ENCODE measurements around the gene PARN.

PARN gene

GRCh38 chr16:14627078-14627477 lies 3.0 kb downstream of the PARN start:
- no peak overlapping the region for H3K4me3 ChIP-seq (ENCODE audit: low read depth, low read length)
- DNase-seq (ENCODE audit: low read depth): no peak
- TF ChIP-seq MYC (IDR thresholded peaks at IDR 0.05; ENCODE audit: low read depth, low read length) (no peak), POLR2A (IDR thresholded peaks at IDR 0.05; ENCODE audit: extremely low read depth, insufficient read length) (no peak), CTCF (IDR thresholded peaks at IDR 0.05; ENCODE audit: low read depth, low read length) (no peak), MAX (IDR thresholded peaks at IDR 0.05; ENCODE audit: low read depth, low read length) (no peak)

- no peak overlapping the region for H3K4me3 ChIP-seq (ENCODE audit: low read depth, low read length)
- TF ChIP-seq POLR2A (IDR thresholded peaks at IDR 0.05; ENCODE audit: extremely low read depth, insufficient read length): no peak
- TF ChIP-seq MAX (IDR thresholded peaks at IDR 0.05; ENCODE audit: low read depth, low read length): no peak
- no peak for TF ChIP-seq MYC (IDR thresholded peaks at IDR 0.05; ENCODE audit: low read depth, low read length)
- TF ChIP-seq CTCF (IDR thresholded peaks at IDR 0.05; ENCODE audit: low read depth, low read length): no peak
- no peak for DNase-seq (ENCODE audit: low read depth)
Measured at GRCh38 chr16:14618566-14618965, 11.5 kb downstream of the PARN start.

GRCh38 chr16:14616280-14616679 lies 13.8 kb downstream of the PARN start:
- DNase-seq (ENCODE audit: low read depth): no peak
- no peak for TF ChIP-seq CTCF (IDR thresholded peaks at IDR 0.05; ENCODE audit: low read depth, low read length)
- no peak for TF ChIP-seq POLR2A (IDR thresholded peaks at IDR 0.05; ENCODE audit: extremely low read depth, insufficient read length)
- no peak for TF ChIP-seq MYC (IDR thresholded peaks at IDR 0.05; ENCODE audit: low read depth, low read length)
- no peak for TF ChIP-seq MAX (IDR thresholded peaks at IDR 0.05; ENCODE audit: low read depth, low read length)
- H3K4me3 ChIP-seq (ENCODE audit: low read depth, low read length): no peak overlapping the region

- no peak for TF ChIP-seq POLR2A (IDR thresholded peaks at IDR 0.05; ENCODE audit: extremely low read depth, insufficient read length)
- no peak for TF ChIP-seq MYC (IDR thresholded peaks at IDR 0.05; ENCODE audit: low read depth, low read length)
- TF ChIP-seq MAX (IDR thresholded peaks at IDR 0.05; ENCODE audit: low read depth, low read length): no peak
- TF ChIP-seq CTCF (IDR thresholded peaks at IDR 0.05; ENCODE audit: low read depth, low read length): no peak
- no peak overlapping the region for H3K4me3 ChIP-seq (ENCODE audit: low read depth, low read length)
- DNase-seq (ENCODE audit: low read depth): no peak
Measured at GRCh38 chr16:14613991-14614390, 16.1 kb downstream of the PARN start.

GRCh38 chr16:14611660-14612059 lies 18.4 kb downstream of the PARN start:
- TF ChIP-seq POLR2A (IDR thresholded peaks at IDR 0.05; ENCODE audit: extremely low read depth, insufficient read length) (no peak), CTCF (IDR thresholded peaks at IDR 0.05; ENCODE audit: low read depth, low read length) (no peak), MYC (IDR thresholded peaks at IDR 0.05; ENCODE audit: low read depth, low read length) (no peak), MAX (IDR thresholded peaks at IDR 0.05; ENCODE audit: low read depth, low read length) (no peak)
- H3K4me3 ChIP-seq (ENCODE audit: low read depth, low read length): no peak overlapping the region
- DNase-seq (ENCODE audit: low read depth): no peak

GRCh38 chr16:14609716-14610115 lies 20.3 kb downstream of the PARN start:
- no peak for DNase-seq (ENCODE audit: low read depth)
- H3K4me3 ChIP-seq (ENCODE audit: low read depth, low read length): no peak overlapping the region
- TF ChIP-seq CTCF (IDR thresholded peaks at IDR 0.05; ENCODE audit: low read depth, low read length): no peak
- no peak for TF ChIP-seq MAX (IDR thresholded peaks at IDR 0.05; ENCODE audit: low read depth, low read length)
- TF ChIP-seq POLR2A (IDR thresholded peaks at IDR 0.05; ENCODE audit: extremely low read depth, insufficient read length): no peak
- no peak for TF ChIP-seq MYC (IDR thresholded peaks at IDR 0.05; ENCODE audit: low read depth, low read length)
